ENCODE results near the gene MDM2. TPM values are rescaled to one million over a fixed set of nuclear protein-coding genes. Genes with fewer than 3 reads are reported as not detected.

Gene MDM2
- total RNA-seq, 4 donors from 2014 or later = 75.9 to 99.6 (median 85.8) TPM

- TF ChIP-seq CTCF (IDR thresholded peaks at IDR 0.05) = no peak
- H3K4me1 ChIP-seq = peaks cover 0 to 28% (median 20%) of the 10 kb centered on the region in 4 donors
- no peak overlapping the region for H3K4me3 ChIP-seq
- WGBS, 2 donors = 93 to 96% methylated on average over 14 of the region's 14 CpGs
- H3K9me3 ChIP-seq = no peaks in the 10 kb centered on the region
- peaks cover 0 to 9% (median 0%) of the 10 kb centered on the region in 3 donors for H3K36me3 ChIP-seq
- no peak overlapping the region for H3K27ac ChIP-seq
- no peak for DNase-seq (ENCODE audit: low spot score in 2 of 2)
- no peaks in the 10 kb centered on the region for H3K27me3 ChIP-seq
These were observed 18.7 kb upstream of the MDM2 start for GRCh38 chr12:68789144-68789878.

GRCh38 chr12:68790081-68790951 is 17.7 kb upstream of the MDM2 start:
- TF ChIP-seq EP300 (IDR thresholded peaks at IDR 0.05) (no peak), CTCF (IDR thresholded peaks at IDR 0.05) (no peak), POLR2A (IDR thresholded peaks at IDR 0.05) (no peak)
- Histone ChIP-seq H3K27ac (no peak overlapping the region), H3K4me3 (no peak overlapping the region), H3K36me3 (peaks cover 0 to 9% (median 0%) of the 10 kb centered on the region in 3 donors), H3K4me1 (peaks cover 0 to 27% (median 20%) of the 10 kb centered on the region in 4 donors), H3K9me3 (no peaks in the 10 kb centered on the region), H3K27me3 (no peaks in the 10 kb centered on the region)
- no peak for DNase-seq (ENCODE audit: low spot score in 2 of 2)
- 94 to 95% methylated on average over 13 of the region's 13 CpGs for WGBS, 2 donors

- DNase-seq (ENCODE audit: low spot score in 2 of 2) = no peak
- Histone ChIP-seq H3K36me3 (peaks cover 0 to 9% (median 0%) of the 10 kb centered on the region in 3 donors), H3K4me3 (no peak overlapping the region), H3K9me3 (no peaks in the 10 kb centered on the region), H3K4me1 (peaks cover 0 to 24% (median 17%) of the 10 kb centered on the region in 4 donors), H3K27ac (no peak overlapping the region), H3K27me3 (no peaks in the 10 kb centered on the region)
- WGBS, 2 donors = 60 to 67% methylated on average over 3 of the region's 3 CpGs
- no peak for TF ChIP-seq CTCF (IDR thresholded peaks at IDR 0.05)
- no peak for TF ChIP-seq POLR2A (IDR thresholded peaks at IDR 0.05)
- TF ChIP-seq EP300 (IDR thresholded peaks at IDR 0.05) = no peak
These were observed 17.1 kb upstream of the MDM2 start for GRCh38 chr12:68790952-68791234.

GRCh38 chr12:68791897-68792481 is 16.0 kb upstream of the MDM2 start:
- H3K4me3 ChIP-seq = no peak overlapping the region
- no peak overlapping the region for H3K27ac ChIP-seq
- no peak for DNase-seq (ENCODE audit: low spot score in 2 of 2)
- TF ChIP-seq CTCF (IDR thresholded peaks at IDR 0.05) = no peak
- TF ChIP-seq EP300 (IDR thresholded peaks at IDR 0.05) = no peak
- no peak for TF ChIP-seq POLR2A (IDR thresholded peaks at IDR 0.05)
- peaks cover 0 to 9% (median 0%) of the 10 kb centered on the region in 3 donors for H3K36me3 ChIP-seq
- H3K27me3 ChIP-seq = no peaks in the 10 kb centered on the region
- WGBS, 2 donors = 94 to 96% methylated on average over 2 of the region's 2 CpGs
- peaks cover 0 to 15% (median 12%) of the 10 kb centered on the region in 4 donors for H3K4me1 ChIP-seq
- no peaks in the 10 kb centered on the region for H3K9me3 ChIP-seq

GRCh38 chr12:68792952-68793351 is 15.0 kb upstream of the MDM2 start:
- TF ChIP-seq EP300 (IDR thresholded peaks at IDR 0.05) (no peak), POLR2A (IDR thresholded peaks at IDR 0.05) (no peak), CTCF (IDR thresholded peaks at IDR 0.05) (no peak)
- no peak overlapping the region for H3K4me3 ChIP-seq
- H3K27me3 ChIP-seq = no peaks in the 10 kb centered on the region
- DNase-seq (ENCODE audit: low spot score in 2 of 2) = no peak
- no peak overlapping the region for H3K27ac ChIP-seq
- H3K36me3 ChIP-seq = peaks cover 0 to 9% (median 0%) of the 10 kb centered on the region in 3 donors
- no peaks in the 10 kb centered on the region for H3K9me3 ChIP-seq
- peaks cover 0 to 11% (median 5%) of the 10 kb centered on the region in 4 donors for H3K4me1 ChIP-seq
- 65 to 71% methylated on average over 2 of the region's 2 CpGs for WGBS, 2 donors

All from tibial nerve (tissue), 4 donors.